ENCODE data around the gene SAYSD1. TPM values are rescaled to one million over a fixed set of nuclear protein-coding genes. Genes with fewer than 3 reads are reported as not detected.

SAYSD1 gene
- total RNA-seq, 4 donors from 2014 or later, result 13.3 to 20.5 (median 16.3) TPM

- TF ChIP-seq CTCF (IDR thresholded peaks at IDR 0.05), result no peak
- no peak for DNase-seq (ENCODE audit: low spot score)
- no peak for ATAC-seq (ENCODE audit: low FRiP score)
Observed at GRCh38 chr6:39063526-39063925, 51.5 kb downstream of the SAYSD1 start.

GRCh38 chr6:39062014-39062740 is 52.8 kb downstream of the SAYSD1 start:
- no peak for TF ChIP-seq CTCF (IDR thresholded peaks at IDR 0.05)
- DNase-seq (ENCODE audit: low spot score), result no peak
- ATAC-seq (ENCODE audit: low FRiP score), result no peak

GRCh38 chr6:39061588-39061987 is 53.4 kb downstream of the SAYSD1 start:
- TF ChIP-seq CTCF (IDR thresholded peaks at IDR 0.05), result no peak
- ATAC-seq (ENCODE audit: low FRiP score) (no peak), DNase-seq (ENCODE audit: low spot score) (no peak)

- ATAC-seq (ENCODE audit: low FRiP score) (no peak), DNase-seq (ENCODE audit: low spot score) (no peak)
- no peak for TF ChIP-seq CTCF (IDR thresholded peaks at IDR 0.05)
Observed at GRCh38 chr6:39061182-39061581, 53.8 kb downstream of the SAYSD1 start.

- DNase-seq (ENCODE audit: low spot score) (no peak), ATAC-seq (ENCODE audit: low FRiP score) (no peak)
- TF ChIP-seq CTCF (IDR thresholded peaks at IDR 0.05), result no peak
Observed at GRCh38 chr6:39060467-39061160, 54.4 kb downstream of the SAYSD1 start.

GRCh38 chr6:39059496-39060310 is 55.3 kb downstream of the SAYSD1 start:
- no peak for DNase-seq (ENCODE audit: low spot score)

More at GRCh38 chr6:39059496-39060310, 55.3 kb downstream of the SAYSD1 start:
- TF ChIP-seq CTCF (IDR thresholded peaks at IDR 0.05), result no peak
- no peak for ATAC-seq (ENCODE audit: low FRiP score)
